Occipital lobe (tissue), 3 donors: ENCODE data around the gene PRDM15. TPM values are rescaled to one million over a fixed set of nuclear protein-coding genes. Genes with fewer than 3 reads are reported as not detected.

ENCODE experiments used
- DNase-seq: peaks from one replicate; lab custom pipeline; 2025; lab: John Stamatoyannopoulos, UW
- small RNA-seq: library from RNA; depleted of rRNA; stranded (forward); fragments of <200 nt; gene quantifications from one replicate; pipeline ENCODE3, GENCODE V24; 2014
- total RNA-seq: library from RNA; depleted of rRNA; stranded (reverse); fragments of >200 nt; gene quantifications from one replicate; pipeline ENCODE4 v1.2.3, GENCODE V29; 2014

Gene PRDM15
- total RNA-seq, 1 donor from 2014 or later, result 6.7 TPM

DNA sequence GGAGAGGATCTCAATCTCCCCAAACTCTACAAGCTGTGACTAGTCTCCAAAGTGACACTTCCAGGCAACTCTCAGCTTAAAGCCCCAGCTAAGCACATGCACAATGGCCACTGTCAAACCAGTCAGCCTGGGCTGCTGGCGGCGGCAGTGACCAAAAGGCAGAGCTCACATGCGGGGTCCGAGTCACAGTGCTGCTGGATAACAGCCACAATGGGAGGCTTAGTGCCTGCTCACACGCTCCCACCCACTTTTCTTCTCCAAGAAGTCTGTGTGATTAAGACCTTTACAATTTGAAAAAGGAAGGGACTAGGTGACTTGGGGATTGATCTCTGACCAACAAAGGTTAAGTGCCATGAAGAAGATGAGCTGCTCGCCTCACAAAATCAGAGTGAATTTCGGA lies 129.1 kb downstream of the PRDM15 start:
- DNase-seq, result no peak

DNA sequence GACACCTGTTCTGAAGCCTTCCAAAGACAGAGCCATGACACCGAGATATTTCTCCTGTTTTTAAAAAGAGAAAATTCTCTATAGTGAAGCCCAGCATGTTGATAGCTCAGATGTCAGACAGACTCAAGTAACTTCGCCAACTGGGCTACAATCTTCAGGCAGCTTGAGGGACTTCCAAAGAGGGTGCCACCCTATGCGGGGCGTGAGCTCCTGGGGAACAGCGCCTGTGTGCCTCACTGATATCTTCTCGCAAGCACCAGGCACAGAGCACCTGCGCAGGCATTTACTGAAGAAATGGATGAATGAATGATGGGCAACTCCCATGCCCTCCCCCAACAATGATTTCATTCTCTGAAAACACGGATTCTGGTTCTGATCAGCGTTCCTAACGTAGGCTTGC lies 129.9 kb downstream of the PRDM15 start:
- no peak for DNase-seq

Small RNA genes lying within 50 kb of the gene (small RNA-seq; reads per million reads assigned to genes)
- not detected for gene RF00334

Other genes with a start within 250 kb of the PRDM15 start
- 0.47 TPM for gene RIPK4, start 112.3 kb downstream of the PRDM15 start, total RNA-seq
- gene C2CD2, start 74.7 kb upstream of the PRDM15 start, total RNA-seq, result 8.3 TPM
- 14.3 TPM for gene ZBTB21, start 131.0 kb upstream of the PRDM15 start, total RNA-seq
- not detected for gene UMODL1, start 192.0 kb upstream of the PRDM15 start, total RNA-seq